Upper lobe of left lung (tissue), 4 donors: ENCODE measurements around the gene ZNF366.

Experiments
- CTCF ChIP-seq, 6 experiments: fragments of 450-650 bp in 4 of 6; fragments of 200-600 bp in 2 of 6; sonication (generic) in 2 of 6; IDR thresholded peaks; one replicate each; pipeline ENCODE4 v1.5.1; 2016 to 2019; ENCODE audit warnings: antibody characterized with exemption in 6 of 6
- EP300 ChIP-seq, 4 donors: sonication (generic); formaldehyde crosslinking; IDR thresholded peaks; one replicate each; pipeline ENCODE4 v1.5.1; 2017; ENCODE audit warnings: antibody characterized with exemption in 4 of 4, control low read depth in 2 of 4
- POLR2A ChIP-seq, 4 donors: fragments of 450-650 bp; IDR thresholded peaks; one replicate each; pipeline ENCODE4 v1.5.1; 2016 to 2017; ENCODE audit warnings: antibody characterized with exemption in 4 of 4, mild to moderate bottlenecking in 2 of 4
- POLR2AphosphoS5 ChIP-seq, 2 donors: sonication (generic); formaldehyde crosslinking; IDR thresholded peaks; one replicate each; pipeline ENCODE4 v1.5.1; 2017; ENCODE audit warnings: antibody characterized with exemption in 2 of 2

- TF ChIP-seq CTCF (IDR thresholded peaks at IDR 0.05) (peak in 3 of 6 experiments; percentile 13 to 21 (median 14)), POLR2A (IDR thresholded peaks at IDR 0.05) (no peak), POLR2AphosphoS5 (IDR thresholded peaks at IDR 0.05) (no peak), EP300 (IDR thresholded peaks at IDR 0.05) (no peak)
Measured at GRCh38 chr5:72402959-72403628, 104.1 kb downstream of the ZNF366 start.
